ENCODE results near the gene JADE1. TPM values are rescaled to one million over a fixed set of nuclear protein-coding genes. Genes with fewer than 3 reads are reported as not detected.

Gene JADE1
- 26.0 TPM for total RNA-seq (ENCODE audit: insufficient read depth, low replicate concordance)

DNA sequence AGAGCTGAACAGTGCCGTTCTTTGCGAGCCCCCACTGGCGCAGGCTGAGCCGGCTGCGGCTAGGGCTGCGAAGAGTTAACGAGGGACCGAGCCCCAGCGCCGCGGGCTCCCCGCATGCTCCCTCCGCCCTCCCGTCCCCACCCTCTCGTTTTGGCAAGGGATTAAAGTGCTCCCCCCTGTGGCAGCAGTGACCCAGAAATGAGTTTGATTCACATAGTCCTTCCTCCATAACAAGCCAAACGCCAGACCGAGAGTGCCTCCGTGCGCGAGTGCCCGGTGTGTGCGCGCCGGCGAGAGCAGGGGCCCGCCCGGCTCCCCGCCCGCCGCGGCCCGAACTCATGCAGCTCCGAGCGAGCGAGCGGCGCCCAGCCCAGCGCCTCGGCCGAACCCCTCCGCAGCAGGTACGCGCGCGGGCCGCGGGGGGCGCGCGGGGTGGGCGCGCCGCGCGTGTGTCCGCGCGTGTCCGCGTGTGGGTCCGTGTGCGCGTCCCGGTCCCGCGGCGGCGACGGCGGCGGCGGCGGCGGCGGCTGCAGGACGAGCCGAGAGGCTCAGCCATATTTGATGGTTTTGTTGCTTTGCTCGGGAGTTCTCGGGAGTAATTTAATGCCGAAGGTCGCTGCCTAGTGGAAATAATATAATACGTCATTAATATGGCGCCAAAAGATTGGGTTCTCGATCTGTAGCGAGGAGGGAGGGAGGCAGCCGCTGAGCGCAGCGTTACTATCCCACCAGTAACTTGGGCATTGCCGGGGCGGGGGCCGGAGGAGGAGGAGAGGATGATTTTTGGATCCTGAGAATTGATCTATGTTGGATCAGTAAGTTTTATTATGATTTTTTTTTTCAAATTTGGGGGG lies at the start of gene JADE1:
TSS of gene JADE1 (plus strand) at position 224 of the 854 bp plus-strand sequence. CDS start 22,059 bp downstream, outside the sequence.
- DNase-seq (ENCODE audit: low spot score) = peak; percentile 98

DNA sequence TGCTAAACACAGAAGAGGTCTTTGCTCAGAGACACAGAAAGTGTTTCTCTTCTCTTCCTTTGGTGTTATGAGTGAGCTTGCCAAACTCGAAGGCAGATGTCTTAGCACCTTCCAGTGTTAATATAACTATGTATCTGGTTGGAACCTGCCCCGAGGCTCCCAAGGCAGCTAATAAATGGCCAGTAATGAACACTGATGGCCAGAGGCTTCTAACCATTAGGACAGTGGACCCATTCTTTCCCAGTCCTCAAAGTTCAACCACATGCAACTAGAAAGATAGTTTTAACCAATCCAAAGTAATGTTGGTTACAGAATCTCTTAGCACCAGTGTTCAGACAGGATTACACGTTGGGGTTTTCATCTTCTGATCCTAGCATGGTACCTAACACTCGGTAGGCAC lies 42.7 kb upstream of the JADE1 start:
- no peak for DNase-seq (ENCODE audit: low spot score)

DNA sequence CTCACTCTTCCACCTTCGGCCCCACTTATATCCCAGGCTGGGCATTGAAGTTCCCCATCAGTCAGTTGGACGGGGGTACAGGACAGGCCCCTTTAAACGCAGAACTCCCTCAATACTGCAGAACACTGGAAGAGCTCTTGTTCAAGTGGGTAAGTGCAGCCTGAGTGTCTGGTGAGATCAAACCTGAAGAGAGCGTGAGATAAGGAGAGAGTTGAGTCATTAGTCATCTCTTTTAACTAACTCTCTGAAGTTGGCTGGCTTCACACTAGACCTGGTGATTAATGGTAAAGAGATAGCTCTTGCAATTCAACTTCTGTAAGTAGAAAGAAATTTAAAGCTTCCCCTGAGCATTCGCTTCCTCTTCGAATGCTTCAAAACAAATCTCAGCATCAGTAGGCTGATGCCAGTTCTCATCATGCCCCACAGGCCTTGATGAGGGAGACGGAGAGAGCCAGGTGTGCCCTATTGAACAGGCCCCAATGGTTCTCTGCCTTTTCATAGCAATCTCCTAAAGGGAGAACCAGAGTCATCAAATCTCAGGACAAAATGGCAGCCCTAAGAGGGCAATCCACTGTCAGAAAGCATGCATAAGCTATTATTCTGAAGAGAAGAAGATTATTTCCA lies 41.0 kb upstream of the JADE1 start:
- DNase-seq (ENCODE audit: low spot score) = peak; percentile 72

DNA sequence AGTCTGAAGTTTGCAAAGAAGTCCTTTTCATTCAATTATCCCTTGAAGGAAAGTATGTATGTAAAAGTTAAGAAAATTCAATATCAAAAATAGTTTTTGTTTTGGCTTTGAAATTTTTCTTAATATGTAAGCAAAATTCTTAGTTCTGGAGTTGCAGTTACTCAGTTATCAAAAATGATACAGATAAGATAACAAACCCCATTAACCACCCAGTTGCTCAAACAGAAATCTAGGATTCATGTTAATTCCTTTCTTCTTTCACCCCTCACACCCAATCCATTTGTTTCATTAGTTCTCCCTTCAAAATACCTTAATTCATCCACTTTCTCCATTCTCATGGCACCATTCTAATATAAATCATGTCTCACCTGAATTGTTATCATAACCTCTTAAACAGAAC lies 40.5 kb upstream of the JADE1 start:
- no peak for DNase-seq (ENCODE audit: low spot score)

GRCh38 chr4:128770807-128771206 lies 38.7 kb upstream of the JADE1 start:
- no peak for DNase-seq (ENCODE audit: low spot score)

DNA sequence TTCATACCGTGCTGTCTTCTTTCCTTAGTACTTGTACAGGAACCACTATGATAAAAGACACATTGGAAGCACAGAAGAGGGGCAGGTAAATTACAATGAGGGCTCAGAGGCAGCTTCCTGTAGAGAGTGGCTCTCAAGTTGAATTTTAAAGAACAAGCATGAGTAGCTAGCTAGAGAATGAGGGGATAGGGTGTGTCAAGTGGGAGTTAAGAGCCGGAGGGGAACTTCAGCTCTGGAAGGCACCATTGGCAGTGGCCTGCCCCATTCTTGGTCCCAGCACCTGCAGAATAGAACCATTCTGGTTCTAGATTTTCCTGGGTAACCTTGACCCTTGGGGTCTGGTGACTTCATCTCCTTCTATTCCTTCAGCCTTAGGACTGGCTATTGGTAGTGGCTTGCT lies 34.0 kb upstream of the JADE1 start:
- DNase-seq (ENCODE audit: low spot score) = no peak

DNA sequence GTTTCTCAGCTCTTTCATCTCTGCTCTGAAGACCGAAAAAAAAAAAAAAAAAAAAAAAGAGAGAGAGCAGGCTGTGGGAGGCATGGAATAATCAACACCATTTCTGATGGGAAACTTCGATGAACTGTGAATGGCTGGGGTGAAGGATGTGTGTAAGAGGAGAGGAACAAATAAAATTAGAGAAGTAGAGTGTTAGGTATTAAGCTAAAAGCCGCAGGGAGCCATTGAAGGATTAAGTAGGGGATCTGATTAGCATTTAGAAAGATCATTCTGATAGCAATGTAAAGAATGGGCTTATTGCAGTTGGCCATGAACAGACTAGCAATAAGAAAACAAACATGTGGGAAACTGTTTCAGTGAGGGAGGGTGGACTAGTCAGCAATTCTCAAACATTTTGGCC lies 33.6 kb upstream of the JADE1 start:
- no peak for DNase-seq (ENCODE audit: low spot score)

GRCh38 chr4:128776794-128777216 lies 32.7 kb upstream of the JADE1 start:
- DNase-seq (ENCODE audit: low spot score) = peak; percentile 86

DNA sequence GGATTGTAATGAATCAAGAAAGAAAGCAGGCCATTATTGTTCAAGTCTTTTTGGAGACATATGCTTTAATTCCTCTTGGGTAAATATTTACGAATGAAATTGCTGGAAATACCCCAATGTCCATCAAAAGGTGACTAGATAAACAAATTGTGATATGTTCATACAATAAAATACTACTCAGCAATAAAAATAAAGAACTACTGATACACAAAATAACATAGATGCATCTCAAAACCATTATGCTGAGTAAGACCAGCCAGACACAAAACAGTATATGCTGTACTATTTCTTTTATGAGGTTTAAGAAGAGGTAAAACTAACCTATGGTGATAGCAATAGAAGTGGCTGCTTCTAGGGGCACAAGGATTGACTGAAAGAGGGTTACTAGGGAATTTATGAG lies 28.8 kb upstream of the JADE1 start:
- no peak for DNase-seq (ENCODE audit: low spot score)

DNA sequence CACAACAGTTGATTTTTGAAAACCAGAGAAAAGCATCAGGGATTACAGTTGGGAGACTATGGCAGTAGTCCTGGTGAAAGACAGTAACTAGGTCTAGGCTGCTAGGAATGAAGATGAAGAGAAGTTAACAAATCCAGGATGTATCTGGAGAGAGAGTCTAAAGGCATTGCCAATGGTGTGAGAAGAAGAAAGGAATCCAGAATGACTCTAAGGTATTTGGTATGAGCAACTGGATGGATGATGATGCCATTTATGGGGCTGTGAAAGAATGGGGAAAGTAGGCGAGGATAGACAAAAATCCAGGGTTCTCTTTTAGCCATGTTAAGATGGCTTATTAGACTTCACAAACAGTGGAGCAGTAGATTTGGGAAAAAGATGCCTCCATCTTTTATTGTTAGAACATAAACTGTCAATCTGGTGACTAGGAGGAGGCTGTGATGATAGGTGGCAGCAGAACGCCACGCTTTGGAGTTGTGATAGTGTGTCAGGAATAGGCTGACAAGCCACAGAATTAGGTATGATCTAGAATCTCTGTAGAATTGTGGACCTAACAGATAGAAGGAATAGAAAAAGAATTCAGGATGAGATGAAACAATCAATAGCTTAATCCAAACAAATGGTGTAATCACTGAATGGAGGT lies 27.3 kb upstream of the JADE1 start:
- DNase-seq (ENCODE audit: low spot score) = no peak

GRCh38 chr4:128782875-128783614 lies 26.5 kb upstream of the JADE1 start:
- DNase-seq (ENCODE audit: low spot score) = no peak

GRCh38 chr4:128787509-128788311 lies 21.8 kb upstream of the JADE1 start:
- no peak for DNase-seq (ENCODE audit: low spot score)

GRCh38 chr4:128793859-128794672 lies 15.4 kb upstream of the JADE1 start:
- DNase-seq (ENCODE audit: low spot score) = peak; percentile 43

DNA sequence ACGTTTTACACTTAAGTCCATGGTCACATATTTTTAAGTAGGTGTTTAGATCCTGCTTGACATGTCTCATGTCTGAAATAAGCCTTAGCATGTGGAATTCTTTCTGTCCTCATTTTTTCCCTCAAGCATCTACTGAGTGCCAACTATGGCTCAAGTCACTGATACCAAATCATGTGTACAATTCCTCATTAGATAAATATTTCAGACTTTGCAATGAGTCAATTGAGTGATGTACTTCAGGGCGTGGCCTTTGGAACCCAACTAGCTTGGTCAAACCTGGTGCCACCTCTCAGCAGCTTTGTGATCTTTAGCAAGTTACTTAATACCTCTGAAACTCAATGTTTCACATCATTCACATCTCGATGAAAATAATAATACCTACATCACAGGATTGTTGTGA lies 12.6 kb upstream of the JADE1 start:
- DNase-seq (ENCODE audit: low spot score) = no peak

DNA sequence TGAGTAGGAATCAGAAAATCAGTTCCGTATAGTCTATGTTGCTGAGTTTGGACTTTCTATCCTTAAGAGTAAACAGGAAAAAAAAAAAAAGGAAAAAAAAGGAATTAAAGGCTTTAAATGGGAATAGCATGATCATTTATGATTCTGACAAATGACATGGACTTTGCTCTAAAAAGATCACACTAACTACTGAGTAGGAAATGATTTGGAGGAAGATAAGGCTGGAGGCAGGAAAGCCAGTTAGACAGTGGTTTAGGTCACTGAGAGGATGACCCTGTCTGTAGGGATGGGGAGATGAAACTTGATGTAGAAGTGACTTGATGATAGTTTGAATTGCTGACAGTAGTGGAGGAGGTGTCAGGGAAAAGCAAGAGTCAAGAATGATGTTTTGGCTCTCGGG lies 9.2 kb upstream of the JADE1 start:
- no peak for DNase-seq (ENCODE audit: low spot score)

DNA sequence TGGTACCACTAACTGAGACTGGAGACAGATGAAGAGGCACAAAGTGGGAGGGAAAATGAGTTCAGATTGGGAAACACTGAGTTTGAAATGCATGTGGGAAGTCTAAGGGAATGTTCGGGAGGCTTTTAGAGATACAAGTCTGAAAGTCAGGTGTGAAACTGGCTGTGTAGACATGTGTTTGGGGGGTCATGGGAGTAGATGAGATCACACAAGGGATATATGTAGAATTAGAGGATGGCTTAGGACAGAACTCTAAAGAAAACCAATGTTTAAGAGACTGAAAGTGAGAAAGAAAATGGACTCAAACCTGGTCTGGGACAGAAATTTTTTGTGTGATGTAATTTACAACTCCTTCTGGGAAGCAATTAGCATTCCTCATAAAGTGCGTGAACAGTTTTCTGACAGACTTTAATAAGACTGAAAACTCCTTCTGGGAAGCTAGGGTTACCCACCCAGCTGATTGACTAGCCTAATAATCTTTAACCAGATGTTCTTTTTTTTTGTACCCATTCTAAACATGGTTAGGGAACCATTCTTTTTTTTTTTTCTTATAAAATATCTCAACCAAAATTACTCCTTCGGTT lies 8.7 kb upstream of the JADE1 start:
- DNase-seq (ENCODE audit: low spot score) = no peak

- DNase-seq (ENCODE audit: low spot score) = no peak
These were observed 6.5 kb upstream of the JADE1 start for GRCh38 chr4:128802680-128803628.

GRCh38 chr4:128803783-128804182 lies 5.7 kb upstream of the JADE1 start:
- DNase-seq (ENCODE audit: low spot score) = no peak

All from umbilical cord (tissue), 2 donors.